Lower leg skin (tissue), 3 donors: Measurements from ENCODE around the gene PCNX4.

Experiments
- POLR2A ChIP-seq, 2 donors: fragments of 450-650 bp; IDR thresholded peaks; one replicate each; pipeline ENCODE4 v1.6.1; 2016 to 2017; ENCODE audit warnings: antibody characterized with exemption in 2 of 2, mild to moderate bottlenecking in 1 of 2, moderate library complexity in 1 of 2
- TF ChIP-seq, protein P1 (sequence below), 3 donors: fragments of 450-650 bp; IDR thresholded peaks; one replicate each; pipeline ENCODE4 v1.5.1; 2016; ENCODE audit warnings: antibody characterized with exemption in 3 of 3, mild to moderate bottlenecking in 3 of 3, moderate library complexity in 2 of 3

DNA sequence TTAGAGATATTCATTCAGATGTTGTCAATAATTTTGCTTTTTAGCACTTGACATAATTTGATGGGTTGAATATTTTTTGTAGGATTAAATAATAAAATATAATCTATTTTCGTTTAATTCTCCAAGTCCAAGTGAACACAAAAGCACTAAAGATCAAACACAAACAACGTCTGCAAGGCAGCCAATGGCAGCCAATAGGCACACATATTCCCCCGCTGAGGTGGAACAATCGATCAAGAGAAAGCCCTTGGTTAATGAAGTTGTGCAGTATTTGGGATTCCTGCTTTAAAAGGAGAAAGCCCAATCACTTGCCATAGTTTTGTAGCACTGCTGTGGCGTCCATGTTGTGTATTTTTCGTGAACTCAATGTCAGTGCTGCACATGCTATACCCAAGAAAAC lies 72.0 kb downstream of the PCNX4 start:
- TF ChIP-seq, protein P1, sequence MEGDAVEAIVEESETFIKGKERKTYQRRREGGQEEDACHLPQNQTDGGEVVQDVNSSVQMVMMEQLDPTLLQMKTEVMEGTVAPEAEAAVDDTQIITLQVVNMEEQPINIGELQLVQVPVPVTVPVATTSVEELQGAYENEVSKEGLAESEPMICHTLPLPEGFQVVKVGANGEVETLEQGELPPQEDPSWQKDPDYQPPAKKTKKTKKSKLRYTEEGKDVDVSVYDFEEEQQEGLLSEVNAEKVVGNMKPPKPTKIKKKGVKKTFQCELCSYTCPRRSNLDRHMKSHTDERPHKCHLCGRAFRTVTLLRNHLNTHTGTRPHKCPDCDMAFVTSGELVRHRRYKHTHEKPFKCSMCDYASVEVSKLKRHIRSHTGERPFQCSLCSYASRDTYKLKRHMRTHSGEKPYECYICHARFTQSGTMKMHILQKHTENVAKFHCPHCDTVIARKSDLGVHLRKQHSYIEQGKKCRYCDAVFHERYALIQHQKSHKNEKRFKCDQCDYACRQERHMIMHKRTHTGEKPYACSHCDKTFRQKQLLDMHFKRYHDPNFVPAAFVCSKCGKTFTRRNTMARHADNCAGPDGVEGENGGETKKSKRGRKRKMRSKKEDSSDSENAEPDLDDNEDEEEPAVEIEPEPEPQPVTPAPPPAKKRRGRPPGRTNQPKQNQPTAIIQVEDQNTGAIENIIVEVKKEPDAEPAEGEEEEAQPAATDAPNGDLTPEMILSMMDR (IDR thresholded peaks at IDR 0.05): no peak
- TF ChIP-seq POLR2A (IDR thresholded peaks at IDR 0.05): no peak
